ENCODE results near the gene KLHL2. TPM values are rescaled to one million over a fixed set of nuclear protein-coding genes. Genes with fewer than 3 reads are reported as not detected.

Gene KLHL2
- total RNA-seq, 1 donor from 2014 or later = 14.1 TPM

DNA sequence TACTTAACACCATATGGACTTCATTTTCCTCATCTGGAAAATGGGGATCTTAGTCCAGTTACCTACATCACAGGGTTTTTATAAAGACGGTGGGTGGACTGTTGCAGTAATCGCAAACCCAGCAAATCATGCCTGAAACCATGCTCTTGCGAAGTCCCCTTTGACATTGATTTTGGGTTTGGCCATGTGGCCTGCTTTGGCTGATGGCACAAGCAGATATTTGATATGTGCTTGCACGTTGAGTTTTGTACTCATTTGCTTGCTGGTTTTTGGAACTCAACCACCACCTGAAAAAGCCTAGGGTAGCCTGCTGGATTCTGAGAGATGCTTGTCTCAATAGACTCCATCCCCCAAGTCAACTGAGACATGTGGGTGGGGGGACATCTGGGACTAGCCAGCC, 14.4 kb upstream of the KLHL2 start:
- H3K27me3 Mint-ChIP-seq = peaks cover 2% of the 10 kb centered on the region
- no peak overlapping the region for H3K27ac Mint-ChIP-seq
- no peaks in the 10 kb centered on the region for H3K36me3 Mint-ChIP-seq
- H3K4me3 Mint-ChIP-seq = no peak overlapping the region
- TF ChIP-seq, protein P1, sequence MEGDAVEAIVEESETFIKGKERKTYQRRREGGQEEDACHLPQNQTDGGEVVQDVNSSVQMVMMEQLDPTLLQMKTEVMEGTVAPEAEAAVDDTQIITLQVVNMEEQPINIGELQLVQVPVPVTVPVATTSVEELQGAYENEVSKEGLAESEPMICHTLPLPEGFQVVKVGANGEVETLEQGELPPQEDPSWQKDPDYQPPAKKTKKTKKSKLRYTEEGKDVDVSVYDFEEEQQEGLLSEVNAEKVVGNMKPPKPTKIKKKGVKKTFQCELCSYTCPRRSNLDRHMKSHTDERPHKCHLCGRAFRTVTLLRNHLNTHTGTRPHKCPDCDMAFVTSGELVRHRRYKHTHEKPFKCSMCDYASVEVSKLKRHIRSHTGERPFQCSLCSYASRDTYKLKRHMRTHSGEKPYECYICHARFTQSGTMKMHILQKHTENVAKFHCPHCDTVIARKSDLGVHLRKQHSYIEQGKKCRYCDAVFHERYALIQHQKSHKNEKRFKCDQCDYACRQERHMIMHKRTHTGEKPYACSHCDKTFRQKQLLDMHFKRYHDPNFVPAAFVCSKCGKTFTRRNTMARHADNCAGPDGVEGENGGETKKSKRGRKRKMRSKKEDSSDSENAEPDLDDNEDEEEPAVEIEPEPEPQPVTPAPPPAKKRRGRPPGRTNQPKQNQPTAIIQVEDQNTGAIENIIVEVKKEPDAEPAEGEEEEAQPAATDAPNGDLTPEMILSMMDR (conservative IDR thresholded peaks at IDR 0.05) = no peak
- no peak for DNase-seq (ENCODE audit: extremely low spot score, unreplicated experiment)
- no peaks in the 10 kb centered on the region for H3K4me1 Mint-ChIP-seq (ENCODE audit: unreplicated experiment)
- peaks cover 6% of the 10 kb centered on the region for H3K9me3 Mint-ChIP-seq

DNA sequence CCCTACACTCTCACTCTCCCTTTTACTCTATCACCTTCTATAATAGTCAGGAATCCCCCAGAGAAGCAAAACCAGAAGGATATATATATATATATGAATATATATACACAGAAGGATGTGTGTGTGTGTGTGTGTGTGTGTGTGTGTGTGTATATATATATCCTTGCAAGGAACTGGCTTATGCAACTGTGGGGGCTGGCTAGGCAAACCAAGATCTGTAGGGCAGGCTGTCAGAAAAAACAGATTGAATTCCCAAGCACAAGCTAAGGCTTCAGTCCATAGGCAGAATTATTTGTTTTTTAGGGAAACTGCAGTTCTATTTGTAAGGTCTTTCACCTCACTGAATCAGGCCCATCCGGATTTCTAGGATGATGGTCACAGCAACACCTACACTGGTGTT, 13.0 kb upstream of the KLHL2 start:
- Mint-ChIP-seq H3K4me3 (no peak overlapping the region), H3K27ac (no peak overlapping the region), H3K9me3 (no peaks in the 10 kb centered on the region), H3K4me1 (ENCODE audit: unreplicated experiment) (no peaks in the 10 kb centered on the region), H3K36me3 (no peaks in the 10 kb centered on the region), H3K27me3 (peaks cover 2% of the 10 kb centered on the region)
- no peak for DNase-seq (ENCODE audit: extremely low spot score, unreplicated experiment)
- TF ChIP-seq, protein P1 (conservative IDR thresholded peaks at IDR 0.05) = no peak

GRCh38 chr4:165198329-165198728, 9.0 kb upstream of the KLHL2 start:
- TF ChIP-seq, protein P1 (conservative IDR thresholded peaks at IDR 0.05) = no peak

DNA sequence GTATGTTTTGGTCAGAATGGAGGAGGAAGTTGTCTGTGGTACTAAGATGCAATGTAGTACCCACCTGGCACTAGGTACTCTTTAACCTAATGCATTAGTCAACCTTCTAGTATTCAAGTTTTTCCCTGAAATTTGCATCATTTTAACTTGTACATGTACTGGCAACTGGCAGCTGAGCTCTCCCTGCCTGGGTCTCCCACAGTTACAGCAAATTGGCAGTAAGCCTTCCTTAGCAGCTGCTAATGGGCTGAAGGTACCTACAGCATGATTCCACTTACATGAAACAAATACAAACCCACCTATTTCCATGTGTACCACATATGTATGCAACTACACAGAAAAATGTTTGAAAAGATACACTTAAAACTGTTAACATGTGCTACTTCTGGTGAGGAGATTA, 8.1 kb upstream of the KLHL2 start:
- TF ChIP-seq, protein P1 (conservative IDR thresholded peaks at IDR 0.05) = no peak
- Mint-ChIP-seq H3K4me1 (ENCODE audit: unreplicated experiment) (no peaks in the 10 kb centered on the region), H3K9me3 (no peaks in the 10 kb centered on the region), H3K4me3 (no peak overlapping the region), H3K27me3 (no peaks in the 10 kb centered on the region), H3K36me3 (no peaks in the 10 kb centered on the region), H3K27ac (no peak overlapping the region)
- no peak for DNase-seq (ENCODE audit: extremely low spot score, unreplicated experiment)

More at GRCh38 chr4:165198329-165198728, 9.0 kb upstream of the KLHL2 start:
- DNase-seq (ENCODE audit: extremely low spot score, unreplicated experiment) = no peak
- Mint-ChIP-seq H3K27ac (no peak overlapping the region), H3K4me1 (ENCODE audit: unreplicated experiment) (no peaks in the 10 kb centered on the region), H3K36me3 (no peaks in the 10 kb centered on the region), H3K27me3 (peaks cover 2% of the 10 kb centered on the region), H3K9me3 (no peaks in the 10 kb centered on the region), H3K4me3 (no peak overlapping the region)

- TF ChIP-seq, protein P1 (conservative IDR thresholded peaks at IDR 0.05) = no peak
- Mint-ChIP-seq H3K36me3 (no peaks in the 10 kb centered on the region), H3K9me3 (no peaks in the 10 kb centered on the region), H3K27me3 (no peaks in the 10 kb centered on the region), H3K4me3 (no peak overlapping the region), H3K4me1 (ENCODE audit: unreplicated experiment) (no peaks in the 10 kb centered on the region), H3K27ac (no peak overlapping the region)
- no peak for DNase-seq (ENCODE audit: extremely low spot score, unreplicated experiment)
These were observed 7.6 kb upstream of the KLHL2 start for GRCh38 chr4:165199722-165200121.

GRCh38 chr4:165201806-165202205, 5.6 kb upstream of the KLHL2 start:
- no peak overlapping the region for H3K27ac Mint-ChIP-seq
- TF ChIP-seq, protein P1 (conservative IDR thresholded peaks at IDR 0.05) = no peak
- H3K27me3 Mint-ChIP-seq = peaks cover 3% of the 10 kb centered on the region
- no peak for DNase-seq (ENCODE audit: extremely low spot score, unreplicated experiment)
- peaks cover 7% of the 10 kb centered on the region for H3K4me1 Mint-ChIP-seq (ENCODE audit: unreplicated experiment)
- no peak overlapping the region for H3K4me3 Mint-ChIP-seq
- H3K36me3 Mint-ChIP-seq = no peaks in the 10 kb centered on the region
- H3K9me3 Mint-ChIP-seq = no peaks in the 10 kb centered on the region
